Measurements from ENCODE around the gene NGDN.

Gene NGDN

GRCh38 chr14:23432946-23433345, 36.6 kb upstream of the NGDN start:
- Histone ChIP-seq H3K9me3 (ENCODE audit: control insufficient read depth, insufficient read depth, low read depth, low read length) (no peaks in the 10 kb centered on the region), H3K27ac (ENCODE audit: extremely low read depth, low read depth, low read length) (no peak overlapping the region), H3K36me3 (ENCODE audit: control insufficient read depth in 2 of 2, insufficient read depth in 1 of 2, low read length in 2 of 2) (no peaks in the 10 kb centered on the region), H3K4me1 (ENCODE audit: control insufficient read depth, insufficient read depth, low read length) (no peaks in the 10 kb centered on the region), H3K4me3 (ENCODE audit: low read depth, low read length) (no peak overlapping the region)
- ChIA-PET POLR2A (no interaction called here), CTCF (no interaction called here)
- TF ChIP-seq HOXC10 (CRISPR knock-in tag; IDR thresholded peaks at IDR 0.05) (no peak), ZNF747 (tag by site-specific recombination; IDR thresholded peaks at IDR 0.05) (no peak), HIC1 (tag by site-specific recombination; IDR thresholded peaks at IDR 0.05) (no peak)

GRCh38 chr14:23433457-23433856, 36.0 kb upstream of the NGDN start:
- H3K9me3 ChIP-seq (ENCODE audit: control insufficient read depth, insufficient read depth, low read depth, low read length) = no peaks in the 10 kb centered on the region
- H3K4me1 ChIP-seq (ENCODE audit: control insufficient read depth, insufficient read depth, low read length) = no peaks in the 10 kb centered on the region
- no peaks in the 10 kb centered on the region for H3K36me3 ChIP-seq (ENCODE audit: control insufficient read depth in 2 of 2, insufficient read depth in 1 of 2, low read length in 2 of 2)
- TF ChIP-seq ZBTB11 (tag by site-specific recombination; conservative IDR thresholded peaks at IDR 0.05; ENCODE audit: low read depth) (no peak), ZNF768 (tag by site-specific recombination; IDR thresholded peaks at IDR 0.05) (no peak), ZNF394 (tag by site-specific recombination; IDR thresholded peaks at IDR 0.05; ENCODE audit: borderline replicate concordance) (no peak), ZNF776 (tag by site-specific recombination; IDR thresholded peaks at IDR 0.05; ENCODE audit: borderline replicate concordance) (no peak), TSHZ1 (tag by site-specific recombination; IDR thresholded peaks at IDR 0.05; ENCODE audit: borderline replicate concordance) (no peak), ZNF777 (tag by site-specific recombination; IDR thresholded peaks at IDR 0.05; ENCODE audit: borderline replicate concordance) (no peak), ZBTB1 (tag by site-specific recombination; IDR thresholded peaks at IDR 0.05) (no peak), ZNF16 (tag by site-specific recombination; IDR thresholded peaks at IDR 0.05; ENCODE audit: low read depth) (no peak), ZNF596 (tag by site-specific recombination; IDR thresholded peaks at IDR 0.05) (no peak), MYNN (tag by site-specific recombination; IDR thresholded peaks at IDR 0.05; ENCODE audit: borderline replicate concordance) (no peak), ZNF660 (tag by site-specific recombination; IDR thresholded peaks at IDR 0.05) (no peak), ZNF658 (tag by site-specific recombination; IDR thresholded peaks at IDR 0.05) (no peak), ZNF239 (tag by site-specific recombination; IDR thresholded peaks at IDR 0.05) (no peak), ZNF449 (tag by site-specific recombination; IDR thresholded peaks at IDR 0.05) (no peak), ZFP3 (tag by site-specific recombination; IDR thresholded peaks at IDR 0.05; ENCODE audit: low read depth) (no peak)
- CTCF ChIA-PET = no interaction called here
- H3K4me3 ChIP-seq (ENCODE audit: low read depth, low read length) = no peak overlapping the region
- H3K27ac ChIP-seq (ENCODE audit: extremely low read depth, low read depth, low read length) = no peak overlapping the region
- POLR2A ChIA-PET = no interaction called here
